ENCODE results near the gene COL16A1.

COL16A1 gene

GRCh38 chr1:31667065-31667785 lies 36.6 kb downstream of the COL16A1 start:
- in situ Hi-C loops (cut with MboI; ENCODE audit: low sequenced_read_pairs), result no loop called here

- in situ Hi-C loops (cut with MboI; ENCODE audit: low sequenced_read_pairs), result no loop called here
These were observed 37.4 kb downstream of the COL16A1 start for GRCh38 chr1:31666263-31666963.

GRCh38 chr1:31665234-31665878 lies 38.5 kb downstream of the COL16A1 start:
- in situ Hi-C loops (cut with MboI; ENCODE audit: low sequenced_read_pairs), result no loop called here

- in situ Hi-C loops (cut with MboI; ENCODE audit: low sequenced_read_pairs), result no loop called here
These were observed 39.3 kb downstream of the COL16A1 start for GRCh38 chr1:31664528-31664927.

- in situ Hi-C loops (cut with MboI; ENCODE audit: low sequenced_read_pairs), result no loop called here
These were observed 40.0 kb downstream of the COL16A1 start for GRCh38 chr1:31663622-31664452.

- in situ Hi-C loops (cut with MboI; ENCODE audit: low sequenced_read_pairs), result no loop called here
These were observed 41.4 kb downstream of the COL16A1 start for GRCh38 chr1:31662463-31662862.

DNA sequence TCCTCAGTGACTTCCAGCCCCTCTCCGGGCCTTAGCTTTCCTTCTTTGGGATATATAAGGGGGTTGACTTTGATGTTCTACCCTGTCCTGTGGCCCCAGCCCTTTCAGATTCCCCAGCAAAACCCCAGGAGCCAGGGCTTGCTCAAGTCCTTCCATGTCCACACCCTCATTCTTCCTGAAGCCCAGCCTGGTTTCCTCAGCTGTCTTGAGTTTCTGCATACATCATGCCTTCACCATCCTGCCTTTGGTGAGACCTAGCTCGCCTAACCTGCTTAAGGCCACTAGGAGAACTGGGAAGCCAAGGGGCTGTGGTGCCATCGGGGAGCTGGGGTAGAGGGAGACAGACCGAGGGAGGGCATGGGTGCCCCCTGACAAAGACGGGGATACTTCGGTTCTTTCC lies 42.0 kb downstream of the COL16A1 start:
- in situ Hi-C loops (cut with MboI; ENCODE audit: low sequenced_read_pairs), result no loop called here

GRCh38 chr1:31660871-31661455 lies 42.9 kb downstream of the COL16A1 start:
- in situ Hi-C loops (cut with MboI; ENCODE audit: low sequenced_read_pairs), result no loop called here

GRCh38 chr1:31659889-31660288 lies 43.9 kb downstream of the COL16A1 start:
- in situ Hi-C loops (cut with MboI; ENCODE audit: low sequenced_read_pairs), result no loop called here

DNA sequence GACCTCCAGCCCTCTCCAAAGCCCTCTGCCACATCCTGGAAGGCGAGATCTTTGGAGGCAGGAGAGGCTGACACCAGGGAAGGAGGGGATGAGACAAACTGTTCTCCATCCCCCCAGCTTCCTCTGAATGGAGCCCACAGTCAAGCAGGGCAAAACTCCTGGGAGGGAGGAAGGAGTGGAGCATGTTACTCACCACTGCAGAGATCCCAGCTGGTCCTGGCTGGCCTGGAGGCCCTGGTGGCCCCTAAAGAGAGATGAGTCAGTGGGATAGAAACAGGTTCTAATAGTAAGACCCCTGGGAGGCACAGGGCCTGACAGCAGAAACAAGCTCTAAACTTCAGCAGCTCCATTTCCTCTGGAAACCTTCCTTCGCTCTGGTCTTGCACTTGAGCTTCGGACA lies 45.1 kb downstream of the COL16A1 start:
- in situ Hi-C loops (cut with MboI; ENCODE audit: low sequenced_read_pairs), result no loop called here

DNA sequence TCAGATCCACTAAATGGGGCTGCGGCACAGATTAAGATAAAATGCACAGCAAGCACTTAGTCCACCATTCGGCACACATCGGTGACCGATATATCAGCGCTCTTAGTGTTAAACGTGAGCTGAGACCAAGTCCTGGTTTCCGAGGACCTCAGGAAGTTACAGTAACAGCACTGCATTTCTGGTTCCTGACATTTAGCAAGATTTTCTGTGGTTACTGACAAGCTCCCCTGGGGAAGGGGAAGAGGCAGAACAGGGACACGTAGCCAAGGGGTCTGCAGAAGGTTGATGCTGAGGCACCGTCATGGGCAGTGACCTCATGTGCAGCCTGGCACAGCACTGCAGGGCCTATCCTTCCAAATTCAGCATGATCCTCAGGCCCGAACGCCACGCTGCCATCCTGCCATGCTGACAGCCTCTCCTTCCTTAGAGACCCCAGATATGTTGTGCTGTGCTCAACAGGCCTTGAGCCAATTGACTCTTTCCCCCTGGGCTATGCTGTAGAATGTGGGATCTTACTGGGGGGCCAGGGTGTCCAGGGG lies 45.8 kb downstream of the COL16A1 start:
- in situ Hi-C loops (cut with MboI; ENCODE audit: low sequenced_read_pairs), result no loop called here

DNA sequence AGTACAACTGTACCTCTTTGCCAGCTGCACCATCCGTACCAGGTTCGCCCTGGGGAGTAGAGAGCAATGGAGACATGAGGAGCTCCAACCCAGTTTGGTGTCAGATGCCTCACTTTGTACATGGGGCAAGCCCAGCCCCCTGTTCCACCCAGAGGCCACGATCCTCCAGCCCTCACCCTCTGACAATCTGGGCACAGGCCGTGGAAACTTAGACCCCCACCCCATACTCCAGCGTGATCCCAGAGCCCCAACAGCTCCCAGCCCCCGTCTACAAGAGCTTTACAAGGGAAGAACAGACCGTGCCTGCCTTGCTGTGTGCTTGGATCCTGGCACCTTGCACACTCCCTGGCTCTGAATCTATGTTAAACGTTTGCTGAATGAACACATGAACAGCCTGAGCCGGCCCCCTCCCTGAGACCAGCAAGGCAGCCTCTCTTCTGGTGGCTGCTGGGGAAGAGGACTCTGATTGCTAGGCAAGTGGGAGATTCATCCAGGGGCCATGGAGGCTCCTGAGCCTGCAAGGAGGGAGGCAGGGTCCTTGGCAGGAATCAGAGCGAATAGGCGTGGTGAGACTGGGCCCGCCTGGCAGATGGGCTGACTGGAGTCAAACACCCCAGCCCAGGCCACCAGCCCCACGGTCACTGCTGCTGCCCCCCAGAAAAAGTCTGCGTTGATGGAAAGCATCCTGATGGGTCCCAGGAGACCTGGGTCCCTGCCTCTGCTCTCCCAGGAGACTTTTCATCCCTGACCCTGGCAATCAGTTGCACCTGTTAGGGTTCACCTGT lies 46.6 kb downstream of the COL16A1 start:
- in situ Hi-C loops (cut with MboI; ENCODE audit: low sequenced_read_pairs), result no loop called here

- in situ Hi-C loops (cut with MboI; ENCODE audit: low sequenced_read_pairs), result no loop called here
These were observed 48.1 kb downstream of the COL16A1 start for GRCh38 chr1:31655756-31656155.

GRCh38 chr1:31655104-31655503 lies 48.7 kb downstream of the COL16A1 start:
- in situ Hi-C loops (cut with MboI; ENCODE audit: low sequenced_read_pairs), result no loop called here

- in situ Hi-C loops (cut with MboI; ENCODE audit: low sequenced_read_pairs), result no loop called here
These were observed 49.4 kb downstream of the COL16A1 start for GRCh38 chr1:31654474-31654776.

DNA sequence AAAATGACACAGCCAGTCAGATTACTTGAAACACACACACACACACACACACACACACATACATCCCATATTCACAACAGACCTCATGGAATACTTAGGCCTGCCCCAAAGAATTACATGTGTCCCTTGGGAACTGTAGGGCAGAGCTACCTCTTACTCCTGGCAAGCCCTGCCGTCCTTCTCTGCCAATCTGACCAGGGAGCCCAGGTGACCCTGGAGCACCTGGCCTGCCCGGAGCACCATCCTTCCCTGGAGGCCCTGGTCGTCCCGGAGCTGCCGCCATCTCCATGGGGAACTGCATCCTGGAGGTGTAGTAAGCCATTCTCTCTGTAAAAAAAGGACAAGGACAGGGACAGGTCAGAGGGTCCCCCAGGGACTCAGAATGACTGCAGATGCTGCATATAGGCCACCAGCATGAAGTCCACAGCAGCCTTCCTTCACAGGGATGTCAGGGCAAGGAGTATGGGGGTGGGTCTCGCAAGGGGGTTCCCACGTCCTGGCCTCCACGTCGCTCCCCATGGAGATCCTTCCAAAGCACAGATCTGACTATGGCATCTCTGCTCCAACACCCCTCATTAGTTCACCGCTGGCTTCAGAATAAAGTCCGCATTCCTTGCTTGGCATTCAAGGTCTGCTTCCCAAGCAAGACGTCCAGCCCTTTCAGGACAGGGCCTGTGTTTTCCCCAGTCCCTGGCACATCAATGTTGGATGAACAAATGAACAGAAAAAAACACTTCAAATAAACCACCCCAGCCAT lies 49.9 kb downstream of the COL16A1 start:
- in situ Hi-C loops (cut with MboI; ENCODE audit: low sequenced_read_pairs), result no loop called here

DNA sequence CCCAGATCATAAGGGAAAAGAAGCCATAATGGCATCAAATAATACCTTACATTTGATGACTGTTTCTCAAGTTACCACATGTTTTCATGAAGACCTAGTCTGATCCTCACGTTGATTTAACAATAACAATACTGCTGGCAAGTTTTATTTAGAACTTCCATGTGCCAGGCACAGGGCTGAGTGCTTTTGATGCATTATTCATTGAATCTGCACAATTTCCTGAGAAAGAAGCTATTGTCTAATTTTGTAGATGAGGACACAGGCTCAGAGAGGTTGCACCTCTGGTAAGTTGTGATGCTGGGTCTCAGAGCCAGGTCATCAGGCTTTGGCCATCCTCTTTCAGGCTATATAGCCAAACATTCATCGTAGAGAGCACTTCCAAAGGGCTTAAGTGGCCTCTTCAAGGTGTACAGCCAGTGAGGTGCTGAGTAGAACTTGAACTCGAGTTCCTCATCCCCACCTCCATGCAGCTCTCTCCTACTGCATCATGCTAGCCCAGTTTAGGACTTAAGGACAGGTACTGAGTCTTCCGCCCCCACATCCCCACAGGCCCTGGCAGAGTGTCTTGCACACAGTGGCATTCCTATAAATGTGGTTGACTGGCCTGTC lies 50.8 kb downstream of the COL16A1 start:
- in situ Hi-C loops (cut with MboI; ENCODE audit: low sequenced_read_pairs), result no loop called here

DNA sequence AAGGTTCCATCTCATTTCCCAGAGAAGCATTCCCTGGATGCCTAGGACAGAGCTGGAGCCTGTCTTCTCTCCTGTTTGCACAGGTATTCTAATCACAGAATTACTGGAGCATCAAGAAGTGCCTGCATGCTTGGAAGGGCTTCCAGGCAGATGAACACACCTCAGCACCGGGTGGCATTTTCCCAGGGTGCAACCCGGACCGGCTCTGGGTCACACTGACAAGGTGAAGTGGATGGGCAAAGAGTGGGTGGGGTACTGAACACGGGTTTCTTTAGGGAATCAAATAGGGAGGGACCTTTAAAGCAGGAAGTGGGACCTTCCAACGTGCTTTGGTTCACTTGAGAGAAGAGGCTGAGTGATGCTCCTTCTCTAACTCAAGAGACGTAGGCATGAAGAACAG lies 52.1 kb downstream of the COL16A1 start:
- in situ Hi-C loops (cut with MboI; ENCODE audit: low sequenced_read_pairs), result no loop called here

DNA sequence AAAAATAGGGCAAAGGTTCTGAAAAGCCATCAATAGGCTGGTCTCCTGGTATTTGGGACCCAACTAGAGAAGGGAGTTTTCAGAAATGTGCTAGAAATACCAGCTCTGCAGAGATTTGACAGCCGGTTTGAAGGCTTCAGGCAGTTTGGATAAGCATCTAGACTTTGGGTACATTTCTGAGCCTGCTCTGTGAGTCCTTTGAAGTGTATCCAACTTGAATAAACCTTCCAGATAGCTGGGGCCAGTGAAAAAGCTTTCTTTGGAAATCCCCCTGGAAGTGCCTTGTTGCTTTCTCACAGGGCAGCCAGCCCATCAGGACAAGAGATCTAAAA lies 52.8 kb downstream of the COL16A1 start:
- in situ Hi-C loops (cut with MboI; ENCODE audit: low sequenced_read_pairs), result no loop called here
